ENCODE results near the gene LIME1.

Gene LIME1

GRCh38 chr20:63749597-63750508, 13.4 kb downstream of the LIME1 start:
- DNase-seq (ENCODE audit: low read depth in 1 of 2, low spot score in 1 of 2) = no peak

GRCh38 chr20:63750807-63751470, 14.5 kb downstream of the LIME1 start:
- peak in 1 of 2 donors; percentile 40 for DNase-seq (ENCODE audit: low read depth in 1 of 2, low spot score in 1 of 2)

- DNase-seq (ENCODE audit: low read depth in 1 of 2, low spot score in 1 of 2) = no peak
These were observed 15.2 kb downstream of the LIME1 start for GRCh38 chr20:63751471-63752271.

- DNase-seq (ENCODE audit: low read depth in 1 of 2, low spot score in 1 of 2) = no peak
These were observed 16.1 kb downstream of the LIME1 start for GRCh38 chr20:63752411-63753101.

GRCh38 chr20:63753381-63753780, 16.9 kb downstream of the LIME1 start:
- DNase-seq (ENCODE audit: low read depth in 1 of 2, low spot score in 1 of 2) = no peak

GRCh38 chr20:63754008-63754407, 17.5 kb downstream of the LIME1 start:
- no peak for DNase-seq (ENCODE audit: low read depth in 1 of 2, low spot score in 1 of 2)

GRCh38 chr20:63755933-63756647, 19.6 kb downstream of the LIME1 start:
- no peak for DNase-seq (ENCODE audit: low read depth in 1 of 2, low spot score in 1 of 2)

- no peak for DNase-seq (ENCODE audit: low read depth in 1 of 2, low spot score in 1 of 2)
These were observed 20.2 kb downstream of the LIME1 start for GRCh38 chr20:63756648-63756991.

- no peak for DNase-seq (ENCODE audit: low read depth in 1 of 2, low spot score in 1 of 2)
These were observed 21.7 kb downstream of the LIME1 start for GRCh38 chr20:63758152-63758551.

GRCh38 chr20:63759377-63759901, 23.0 kb downstream of the LIME1 start:
- DNase-seq (ENCODE audit: low read depth in 1 of 2, low spot score in 1 of 2) = no peak

GRCh38 chr20:63765082-63765873, 28.8 kb downstream of the LIME1 start:
- no peak for DNase-seq (ENCODE audit: low read depth in 1 of 2, low spot score in 1 of 2)

GRCh38 chr20:63765902-63766301, 29.4 kb downstream of the LIME1 start:
- DNase-seq (ENCODE audit: low read depth in 1 of 2, low spot score in 1 of 2) = no peak

- DNase-seq (ENCODE audit: low read depth in 1 of 2, low spot score in 1 of 2) = no peak
These were observed 30.4 kb downstream of the LIME1 start for GRCh38 chr20:63766695-63767426.

GRCh38 chr20:63767456-63767855, 31.0 kb downstream of the LIME1 start:
- no peak for DNase-seq (ENCODE audit: low read depth in 1 of 2, low spot score in 1 of 2)

GRCh38 chr20:63767886-63768285, 31.4 kb downstream of the LIME1 start:
- DNase-seq (ENCODE audit: low read depth in 1 of 2, low spot score in 1 of 2) = no peak

GRCh38 chr20:63768591-63769515, 32.4 kb downstream of the LIME1 start:
- no peak for DNase-seq (ENCODE audit: low read depth in 1 of 2, low spot score in 1 of 2)

- DNase-seq (ENCODE audit: low read depth in 1 of 2, low spot score in 1 of 2) = no peak
These were observed 33.5 kb downstream of the LIME1 start for GRCh38 chr20:63769891-63770474.

Measured in stimulated activated CD4-positive, alpha-beta T cell treated with anti-CD3 and anti-CD28 coated beads, Interleukin-15, amount 100 ng/mL, for 1 hour (primary cell).